Smooth muscle cell (in vitro differentiated cells): ENCODE data around the gene OR2T5. TPM values are rescaled to one million over a fixed set of nuclear protein-coding genes. Genes with fewer than 3 reads are reported as not detected.
"Not testable (repeated sequence)": the region's sequence is repeated elsewhere in the genome, so short reads cannot be mapped to it uniquely, and the experiment has no call there.

Experiments
- DNase-seq: peaks from one replicate; lab custom pipeline; 2025; ENCODE audit not compliant: unreplicated experiment; lab: John Stamatoyannopoulos, UW
- H2AFZ ChIP-seq: fragments of 200-600 bp; sonication (generic); 2 replicates; pipeline ENCODE4 v1.6.0; 2016; ENCODE audit warnings: antibody characterized with exemption, low read depth, mild to moderate bottlenecking
- H3F3A ChIP-seq: fragments of 200-600 bp; sonication (generic); 2 replicates; pipeline ENCODE4 v1.6.0; 2017; ENCODE audit warnings: antibody characterized with exemption, low read depth
- H3K27ac ChIP-seq: fragments of 200-600 bp; sonication (generic); 2 replicates; pipeline ENCODE4 v1.5.1; 2016; ENCODE audit warnings: low read depth, mild to moderate bottlenecking
- H3K27me3 ChIP-seq: fragments of 200-600 bp; sonication (generic); 2 replicates; pipeline ENCODE4 v1.6.1; 2016; ENCODE audit warnings: low read depth, mild to moderate bottlenecking
- H3K36me3 ChIP-seq: fragments of 200-600 bp; sonication (generic); 2 replicates; pipeline ENCODE4 v1.5.1; 2016; ENCODE audit warnings: low read depth
- H3K4me1 ChIP-seq: fragments of 200-600 bp; sonication (generic); 2 replicates; pipeline ENCODE4 v1.5.1; 2016; ENCODE audit warnings: low read depth
- H3K4me2 ChIP-seq: fragments of 200-600 bp; sonication (generic); 2 replicates; pipeline ENCODE4 v1.6.0; 2016; ENCODE audit warnings: mild to moderate bottlenecking
- H3K4me3 ChIP-seq: fragments of 200-600 bp; sonication (generic); 2 replicates; pipeline ENCODE4 v1.5.1; 2016; ENCODE audit warnings: mild to moderate bottlenecking
- H3K79me2 ChIP-seq: fragments of 200-600 bp; sonication (generic); 2 replicates; pipeline ENCODE4 v1.6.0; 2016; ENCODE audit warnings: low read depth, mild to moderate bottlenecking
- H3K9ac ChIP-seq: fragments of 200-600 bp; sonication (generic); 2 replicates; pipeline ENCODE4 v1.6.0; 2016; ENCODE audit warnings: low read depth
- H3K9me3 ChIP-seq: fragments of 200-600 bp; sonication (generic); replicated peaks from 2 replicates; pipeline ENCODE4 v1.5.1; 2016; ENCODE audit warnings: low read depth
- H4K20me1 ChIP-seq: fragments of 200-600 bp; sonication (generic); 2 replicates; pipeline ENCODE4 v1.6.0; 2016; ENCODE audit warnings: low read depth
- CTCF ChIP-seq: fragments of 200-600 bp; sonication (generic); IDR thresholded peaks from 2 replicates; pipeline ENCODE4 v1.5.1; 2017; ENCODE audit warnings: borderline replicate concordance, mild to moderate bottlenecking, antibody characterized with exemption; ENCODE audit not compliant: insufficient read depth, poor library complexity, severe bottlenecking
- WGBS: methylation state at CpG from one replicate; pipeline ENCODE4 v1.1.7; 2016; ENCODE audit warnings: low lambda C conversion rate; 5-methylcytosine and 5-hydroxymethylcytosine counted together
- polyA plus RNA-seq: library from polyadenylated mRNA; unstranded; fragments of >200 nt; fragmentation: Nextera tagmentation; extraction: Ambion mirVana; gene quantifications from 2 replicates; pipeline ENCODE4 v1.2.1, GENCODE V29; 2016
- total RNA-seq: library from RNA; depleted of rRNA; stranded (reverse); fragments of >200 nt; gene quantifications from 2 replicates; pipeline ENCODE4 v1.2.3, GENCODE V29; 2014

Gene OR2T5
- total and polyA plus RNA-seq, 2 experiments from 2014 or later: not detected

GRCh38 chr1:248521856-248522255 lies 33.5 kb downstream of the OR2T5 start:
- Histone ChIP-seq H3K27ac (no peak overlapping the region), H3K9me3 (peaks cover 15% of the 10 kb centered on the region), H3K36me3 (no peaks in the 10 kb centered on the region), H3K27me3 (no peaks in the 10 kb centered on the region), H3F3A (no peaks in the 10 kb centered on the region), H3K4me1 (no peaks in the 10 kb centered on the region), H3K4me3 (no peak overlapping the region), H3K4me2 (no peak overlapping the region), H3K9ac (no peak overlapping the region), H3K79me2 (no peaks in the 10 kb centered on the region), H2AFZ (no peak overlapping the region), H4K20me1 (no peaks in the 10 kb centered on the region)
- 84% methylated on average over 12 of the region's 12 CpGs for WGBS
- no peak for TF ChIP-seq CTCF
- no peak for DNase-seq

- H3K27ac ChIP-seq, H3F3A ChIP-seq, H3K4me3 ChIP-seq, H3K9me3 ChIP-seq, H2AFZ ChIP-seq, H3K4me1 ChIP-seq, H3K4me2 ChIP-seq, H3K79me2 ChIP-seq, H3K27me3 ChIP-seq, DNase-seq, H3K36me3 ChIP-seq, H3K9ac ChIP-seq, H4K20me1 ChIP-seq: not testable (repeated sequence)
Observed at GRCh38 chr1:248537449-248537848, 49.1 kb downstream of the OR2T5 start.

Other genes starting within 250 kb of the OR2T5 start
- not detected in 2 replicates for gene OR2T33, start 210.6 kb upstream of the OR2T5 start, total RNA-seq
- not detected in 2 replicates for gene OR2T33, start 210.6 kb upstream of the OR2T5 start, polyA plus RNA-seq
- not detected in 2 replicates for gene OR2T12, start 185.2 kb upstream of the OR2T5 start, total RNA-seq
- gene OR2T12, start 185.2 kb upstream of the OR2T5 start, polyA plus RNA-seq: not detected in 2 replicates
- gene OR2M7, start 164.0 kb upstream of the OR2T5 start, total RNA-seq: not detected in 2 replicates
- not detected in 2 replicates for gene OR2M7, start 164.0 kb upstream of the OR2T5 start, polyA plus RNA-seq
- gene OR14C36, start 139.8 kb upstream of the OR2T5 start, total RNA-seq: not detected in 2 replicates
- not detected in 2 replicates for gene OR14C36, start 139.8 kb upstream of the OR2T5 start, polyA plus RNA-seq
- not detected in 2 replicates for gene OR2T4, start 126.9 kb upstream of the OR2T5 start, total RNA-seq
- not detected in 2 replicates for gene OR2T4, start 126.9 kb upstream of the OR2T5 start, polyA plus RNA-seq
- gene OR2T6, start 112.8 kb upstream of the OR2T5 start, total RNA-seq: not detected in 2 replicates
- gene OR2T6, start 112.8 kb upstream of the OR2T5 start, polyA plus RNA-seq: not detected in 2 replicates
- gene OR2T1, start 85.5 kb upstream of the OR2T5 start, total RNA-seq: not detected in 2 replicates
- not detected in 2 replicates for gene OR2T1, start 85.5 kb upstream of the OR2T5 start, polyA plus RNA-seq
- not detected in 2 replicates for gene OR2T2, start 43.0 kb upstream of the OR2T5 start, total RNA-seq
- not detected in 2 replicates for gene OR2T2, start 43.0 kb upstream of the OR2T5 start, polyA plus RNA-seq
- gene OR2T3, start 15.2 kb upstream of the OR2T5 start, total RNA-seq: not detected in 2 replicates
- not detected in 2 replicates for gene OR2T3, start 15.2 kb upstream of the OR2T5 start, polyA plus RNA-seq
- not detected in 2 replicates for gene OR2G6, start 19.5 kb downstream of the OR2T5 start, total RNA-seq
- not detected in 2 replicates for gene OR2G6, start 19.5 kb downstream of the OR2T5 start, polyA plus RNA-seq
- gene OR2T29, start 74.2 kb downstream of the OR2T5 start, total RNA-seq: not detected in 2 replicates
- gene OR2T29, start 74.2 kb downstream of the OR2T5 start, polyA plus RNA-seq: not detected in 2 replicates
- not detected in 2 replicates for gene OR2T34, start 86.2 kb downstream of the OR2T5 start, total RNA-seq
- gene OR2T34, start 86.2 kb downstream of the OR2T5 start, polyA plus RNA-seq: not detected in 2 replicates
- not detected in 2 replicates for gene OR2T10, start 109.1 kb downstream of the OR2T5 start, total RNA-seq
- not detected in 2 replicates for gene OR2T10, start 109.1 kb downstream of the OR2T5 start, polyA plus RNA-seq
- gene OR2T11, start 146.5 kb downstream of the OR2T5 start, total RNA-seq: not detected in 2 replicates
- gene OR2T11, start 146.5 kb downstream of the OR2T5 start, polyA plus RNA-seq: not detected in 2 replicates
- not detected in 2 replicates for gene OR2T35, start 156.7 kb downstream of the OR2T5 start, total RNA-seq
- gene OR2T35, start 156.7 kb downstream of the OR2T5 start, polyA plus RNA-seq: not detected in 2 replicates
- not detected in 2 replicates for gene OR2T27, start 166.9 kb downstream of the OR2T5 start, total RNA-seq
- not detected in 2 replicates for gene OR2T27, start 166.9 kb downstream of the OR2T5 start, polyA plus RNA-seq
- gene OR14I1, start 214.2 kb downstream of the OR2T5 start, total RNA-seq: not detected in 2 replicates
- gene OR14I1, start 214.2 kb downstream of the OR2T5 start, polyA plus RNA-seq: not detected in 2 replicates